Hepatocyte (in vitro differentiated cells): Measurements from ENCODE around the gene USP3. TPM values are rescaled to one million over a fixed set of nuclear protein-coding genes. Genes with fewer than 3 reads are reported as not detected.
"Not testable (repeated sequence)": the region's sequence is repeated elsewhere in the genome, so short reads cannot be mapped to it uniquely, and the experiment has no call there.

Experiments
- DNase-seq: peaks from one replicate; pipeline ENCODE4 v3.0.0-alpha.2; 2016; ENCODE audit warnings: low spot score
- H2AFZ ChIP-seq: fragments of 200-600 bp; sonication (generic); 2 replicates; pipeline ENCODE4 v1.6.0; 2016; ENCODE audit warnings: antibody characterized with exemption, mild to moderate bottlenecking
- H3K27ac ChIP-seq: fragments of 200-600 bp; sonication (generic); 2 replicates; pipeline ENCODE4 v1.5.1; 2016; ENCODE audit warnings: mild to moderate bottlenecking
- H3K27me3 ChIP-seq: fragments of 200-600 bp; sonication (generic); 2 replicates; pipeline ENCODE4 v1.6.1; 2016
- H3K36me3 ChIP-seq: fragments of 200-600 bp; sonication (generic); replicated peaks from 2 replicates; pipeline ENCODE4 v1.5.1; 2016; ENCODE audit warnings: low read depth; ENCODE audit not compliant: insufficient read depth
- H3K4me1 ChIP-seq: fragments of 200-600 bp; sonication (generic); 2 replicates; pipeline ENCODE4 v1.5.1; 2016; ENCODE audit warnings: mild to moderate bottlenecking, moderate library complexity; ENCODE audit not compliant: insufficient read depth
- H3K4me2 ChIP-seq: fragments of 200-600 bp; sonication (generic); 2 replicates; pipeline ENCODE4 v1.6.0; 2016
- H3K4me3 ChIP-seq: fragments of 200-600 bp; sonication (generic); 2 replicates; pipeline ENCODE4 v1.5.1; 2016; ENCODE audit warnings: mild to moderate bottlenecking
- H3K79me2 ChIP-seq: fragments of 200-600 bp; sonication (generic); 2 replicates; pipeline ENCODE4 v1.6.0; 2017; ENCODE audit warnings: mild to moderate bottlenecking
- H3K9me2 ChIP-seq: fragments of 200-600 bp; sonication (generic); replicated peaks from 2 replicates; pipeline ENCODE4 v1.6.0; 2017; ENCODE audit warnings: mild to moderate bottlenecking; ENCODE audit not compliant: insufficient read depth
- H3K9me3 ChIP-seq: fragments of 200-600 bp; sonication (generic); 2 replicates; pipeline ENCODE4 v1.5.1; 2016; ENCODE audit warnings: low read depth, mild to moderate bottlenecking
- H4K20me1 ChIP-seq: fragments of 200-600 bp; sonication (generic); 2 replicates; pipeline ENCODE4 v1.6.0; 2016; ENCODE audit warnings: mild to moderate bottlenecking; ENCODE audit not compliant: insufficient read depth, poor library complexity, severe bottlenecking
- CTCF ChIP-seq: fragments of 200-600 bp; sonication (generic); IDR thresholded peaks from 2 replicates; pipeline ENCODE4 v1.5.1; 2016; ENCODE audit warnings: antibody characterized with exemption, mild to moderate bottlenecking; ENCODE audit not compliant: poor library complexity
- EZH2 ChIP-seq: fragments of 200-600 bp; sonication (generic); IDR thresholded peaks from 2 replicates; pipeline ENCODE4 v1.6.1; 2016; ENCODE audit warnings: antibody characterized with exemption, mild to moderate bottlenecking, borderline replicate concordance
- EZH2phosphoT487 ChIP-seq: fragments of 200-600 bp; sonication (generic); IDR thresholded peaks from one replicate; pipeline ENCODE4 v1.6.1; 2018; ENCODE audit warnings: antibody characterized with exemption, mild to moderate bottlenecking, low read depth, moderate library complexity; ENCODE audit not compliant: unreplicated experiment, severe bottlenecking
- WGBS: methylation state at CpG from one replicate; pipeline ENCODE4 v1.1.6; 2016; ENCODE audit warnings: low lambda C conversion rate; ENCODE audit errors: missing lambda C conversion rate; 5-methylcytosine and 5-hydroxymethylcytosine counted together
- polyA plus RNA-seq: library from polyadenylated mRNA; unstranded; fragments of >200 nt; fragmentation: Nextera tagmentation; extraction: Ambion mirVana; gene quantifications from 2 replicates; pipeline ENCODE4 v1.2.1, GENCODE V29; 2016
- total RNA-seq: library from RNA; depleted of rRNA; stranded (reverse); fragments of >200 nt; gene quantifications from 2 replicates; pipeline ENCODE4 v1.2.3, GENCODE V29; 2014

USP3 gene
- total and polyA plus RNA-seq, 2 experiments from 2014 or later, result 30.5 to 61.2 TPM

- 4% methylated on average over 6 of the region's 6 CpGs for WGBS
- H3K9me3 ChIP-seq, result no peaks in the 10 kb centered on the region
- no peaks in the 10 kb centered on the region for H3K36me3 ChIP-seq
- H3K4me2 ChIP-seq, result peak overlapping the region; percentile 12
- H3K27ac ChIP-seq, result peak overlapping the region; percentile 70
- H3K4me3 ChIP-seq, result no peak overlapping the region
- DNase-seq, result peak; percentile 87
- TF ChIP-seq CTCF (peak; percentile 74), EZH2phosphoT487 (peak; percentile 96), EZH2 (no peak)
- no peaks in the 10 kb centered on the region for H3K9me2 ChIP-seq
- H4K20me1 ChIP-seq, result peaks cover 4% of the 10 kb centered on the region
- peaks cover 21% of the 10 kb centered on the region for H3K4me1 ChIP-seq
- no peaks in the 10 kb centered on the region for H3K79me2 ChIP-seq
- no peak overlapping the region for H2AFZ ChIP-seq
- H3K27me3 ChIP-seq, result no peaks in the 10 kb centered on the region
Measured at GRCh38 chr15:63610209-63610841, 105.9 kb downstream of the USP3 start.

DNA sequence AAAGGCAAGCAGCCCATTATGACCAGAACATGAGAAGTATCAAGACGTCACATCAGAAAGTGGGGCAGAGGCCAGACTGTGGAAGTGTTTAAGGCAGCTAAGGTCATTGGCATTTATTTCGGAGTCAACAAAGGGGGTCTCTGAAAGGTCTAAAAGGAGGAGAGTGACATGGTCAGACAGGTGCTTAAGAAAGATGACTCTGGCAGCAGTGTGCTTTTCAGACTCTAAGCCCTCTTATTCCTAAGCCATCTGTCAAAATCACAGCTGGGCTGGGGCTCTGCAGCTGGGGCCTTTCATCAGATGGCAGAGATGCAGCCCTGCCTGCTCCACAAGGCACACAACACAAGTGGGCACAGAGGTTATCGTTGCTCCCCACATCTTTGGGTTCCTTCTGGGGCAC, 106.8 kb downstream of the USP3 start:
- H3K4me1 ChIP-seq, result peaks cover 21% of the 10 kb centered on the region
- H3K79me2 ChIP-seq, result no peaks in the 10 kb centered on the region
- H3K4me3 ChIP-seq, result no peak overlapping the region
- WGBS, result 85% methylated on average over 3 of the region's 3 CpGs
- H3K9me2 ChIP-seq, result no peaks in the 10 kb centered on the region
- no peaks in the 10 kb centered on the region for H3K9me3 ChIP-seq
- no peaks in the 10 kb centered on the region for H3K36me3 ChIP-seq
- no peaks in the 10 kb centered on the region for H3K27me3 ChIP-seq
- peak overlapping the region; percentile 12 for H3K4me2 ChIP-seq
- DNase-seq, result no peak
- H3K27ac ChIP-seq, result peak overlapping the region; percentile 70
- no peak overlapping the region for H2AFZ ChIP-seq
- H4K20me1 ChIP-seq, result peaks cover 4% of the 10 kb centered on the region
- TF ChIP-seq EZH2, result no peak
- no peak for TF ChIP-seq CTCF
- no peak for TF ChIP-seq EZH2phosphoT487

- H4K20me1 ChIP-seq, result peaks cover 4% of the 10 kb centered on the region
- H3K27me3 ChIP-seq, result no peaks in the 10 kb centered on the region
- H3K36me3 ChIP-seq, result no peaks in the 10 kb centered on the region
- no peak overlapping the region for H3K4me3 ChIP-seq
- no peak for DNase-seq
- no peaks in the 10 kb centered on the region for H3K79me2 ChIP-seq
- TF ChIP-seq EZH2 (no peak), CTCF (no peak), EZH2phosphoT487 (no peak)
- 96% methylated on average over 15 of the region's 15 CpGs for WGBS
- no peak overlapping the region for H2AFZ ChIP-seq
- no peak overlapping the region for H3K27ac ChIP-seq
- H3K4me1 ChIP-seq, result peaks cover 21% of the 10 kb centered on the region
- H3K4me2 ChIP-seq, result no peak overlapping the region
- H3K9me2 ChIP-seq, result no peaks in the 10 kb centered on the region
- H3K9me3 ChIP-seq, result no peaks in the 10 kb centered on the region
Measured at GRCh38 chr15:63612300-63612699, 107.9 kb downstream of the USP3 start.

GRCh38 chr15:63615935-63616334, 111.5 kb downstream of the USP3 start:
- Histone ChIP-seq H4K20me1 (peaks cover 3% of the 10 kb centered on the region), H3K79me2 (no peaks in the 10 kb centered on the region), H3K27me3 (no peaks in the 10 kb centered on the region), H2AFZ (no peak overlapping the region), H3K9me2 (no peaks in the 10 kb centered on the region), H3K27ac (no peak overlapping the region), H3K36me3 (no peaks in the 10 kb centered on the region), H3K4me3 (no peak overlapping the region), H3K9me3 (no peaks in the 10 kb centered on the region), H3K4me2 (no peak overlapping the region), H3K4me1 (peaks cover 9% of the 10 kb centered on the region)
- 72% methylated on average over 3 of the region's 3 CpGs for WGBS
- no peak for TF ChIP-seq EZH2
- no peak for TF ChIP-seq CTCF
- TF ChIP-seq EZH2phosphoT487, result no peak
- DNase-seq, result no peak

- H3K4me1 ChIP-seq, H3K79me2 ChIP-seq, H3K9me2 ChIP-seq, H3K36me3 ChIP-seq, H3K4me3 ChIP-seq, H3K9me3 ChIP-seq, H2AFZ ChIP-seq, H3K27ac ChIP-seq, H3K4me2 ChIP-seq, H4K20me1 ChIP-seq, H3K27me3 ChIP-seq, DNase-seq: not testable (repeated sequence)
- 100% methylated on average over 4 of the region's 4 CpGs for WGBS
Measured at GRCh38 chr15:63617147-63617546, 112.8 kb downstream of the USP3 start.
